Fibroblast of mammary gland (primary cell): ENCODE measurements around the gene TIAM2.
A peak's percentile ranks its signal among the peaks of the same experiment; 100 is the strongest.

Experiments
- DNase-seq: peaks from one replicate; pipeline ENCODE4 v3.0.0-alpha.2; 2010; ENCODE audit warnings: low read depth
- H3K4me3 ChIP-seq: 2 replicates; pipeline ENCODE4 v1.5.1; 2011; ENCODE audit warnings: low read depth, mild to moderate bottlenecking, low read length, moderate library complexity; ENCODE audit not compliant: control insufficient read depth
- CTCF ChIP-seq: conservative IDR thresholded peaks from 2 replicates; pipeline ENCODE4 v1.5.1; 2011; ENCODE audit warnings: low read depth, low read length, inconsistent platforms; ENCODE audit not compliant: control insufficient read depth, insufficient read depth

The TIAM2 gene

DNA sequence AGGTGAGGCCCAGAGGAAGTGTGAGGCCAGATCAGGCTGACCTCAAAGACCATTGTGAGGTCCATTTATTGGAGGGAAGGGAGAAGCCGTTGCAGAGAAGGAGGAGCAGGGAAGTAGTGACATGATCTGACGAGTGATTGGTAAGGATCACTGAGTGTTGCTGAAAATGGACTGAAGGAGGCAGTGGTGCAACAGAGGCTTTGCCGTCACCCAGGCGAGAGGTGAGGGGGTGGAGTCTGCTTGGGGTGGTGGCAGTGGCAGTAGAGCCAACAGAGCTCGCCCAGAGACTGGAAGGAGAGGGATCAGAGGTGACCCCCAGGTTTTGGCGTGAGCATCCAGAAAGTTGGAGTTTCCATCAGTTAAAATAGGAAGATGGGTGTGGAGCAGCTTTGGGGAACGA lies 200.8 kb downstream of the TIAM2 start:
- no peak for DNase-seq
- TF ChIP-seq CTCF: no peak
- H3K4me3 ChIP-seq: no peak overlapping the region

DNA sequence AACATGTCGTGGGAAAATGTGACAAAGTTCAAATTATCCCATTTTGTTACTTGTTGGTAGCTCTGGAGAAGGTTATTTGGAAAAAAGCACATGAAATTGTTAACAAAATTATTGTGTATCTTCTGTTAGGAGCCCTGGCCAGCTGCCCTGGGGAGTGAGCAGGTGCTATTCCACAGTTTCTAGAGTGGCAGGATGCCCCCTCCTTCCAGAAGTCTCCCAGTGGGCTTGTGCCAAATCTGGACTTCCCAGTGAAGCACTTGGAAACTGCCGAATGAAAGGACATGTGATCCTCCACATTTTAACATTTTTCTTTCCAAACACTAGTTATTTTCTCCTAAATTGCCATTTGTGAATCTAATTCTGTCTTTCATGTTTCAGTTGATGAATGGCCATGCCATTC lies 201.8 kb downstream of the TIAM2 start:
- no peak for DNase-seq
- TF ChIP-seq CTCF: no peak
- no peak overlapping the region for H3K4me3 ChIP-seq

DNA sequence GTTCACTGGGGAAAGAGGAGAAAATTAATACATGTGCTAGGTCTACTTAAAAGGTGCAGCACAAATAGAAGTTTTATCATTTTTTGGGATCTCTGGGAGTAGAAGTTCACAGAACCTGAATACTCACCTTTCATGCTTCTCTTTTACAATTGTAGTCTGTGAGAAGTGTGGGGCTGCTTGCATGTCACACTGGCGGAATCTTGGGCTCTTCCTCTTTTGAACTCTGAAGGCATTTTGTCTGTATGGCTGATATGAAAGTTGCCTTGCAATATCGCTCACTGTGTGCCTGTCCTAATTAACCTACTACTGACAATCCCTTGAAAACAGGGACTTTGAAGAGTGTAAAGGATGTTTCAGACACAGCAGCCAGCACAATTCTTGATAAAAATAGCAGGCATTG lies 202.8 kb downstream of the TIAM2 start:
- TF ChIP-seq CTCF: no peak
- H3K4me3 ChIP-seq: no peak overlapping the region
- no peak for DNase-seq

DNA sequence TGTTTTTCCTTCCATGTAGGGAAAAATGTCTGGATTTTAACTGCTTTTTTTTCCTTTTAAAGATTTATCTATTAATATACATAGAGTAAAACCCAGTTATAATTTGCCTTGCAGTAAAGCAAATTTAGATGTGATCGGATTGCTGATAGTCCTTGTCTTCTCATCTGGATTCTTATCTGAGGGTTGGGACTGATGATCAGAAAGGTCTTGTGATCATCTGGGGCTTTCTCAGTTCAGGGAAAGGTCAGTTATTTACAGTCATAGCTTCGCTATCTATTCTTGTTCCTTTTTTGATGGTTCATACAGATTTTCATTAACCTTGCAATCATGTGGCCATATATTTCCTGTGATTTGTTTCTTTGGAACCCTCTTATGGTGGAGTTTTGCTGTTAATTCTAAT lies 204.9 kb downstream of the TIAM2 start:
- TF ChIP-seq CTCF: no peak
- DNase-seq: no peak
- H3K4me3 ChIP-seq: no peak overlapping the region

DNA sequence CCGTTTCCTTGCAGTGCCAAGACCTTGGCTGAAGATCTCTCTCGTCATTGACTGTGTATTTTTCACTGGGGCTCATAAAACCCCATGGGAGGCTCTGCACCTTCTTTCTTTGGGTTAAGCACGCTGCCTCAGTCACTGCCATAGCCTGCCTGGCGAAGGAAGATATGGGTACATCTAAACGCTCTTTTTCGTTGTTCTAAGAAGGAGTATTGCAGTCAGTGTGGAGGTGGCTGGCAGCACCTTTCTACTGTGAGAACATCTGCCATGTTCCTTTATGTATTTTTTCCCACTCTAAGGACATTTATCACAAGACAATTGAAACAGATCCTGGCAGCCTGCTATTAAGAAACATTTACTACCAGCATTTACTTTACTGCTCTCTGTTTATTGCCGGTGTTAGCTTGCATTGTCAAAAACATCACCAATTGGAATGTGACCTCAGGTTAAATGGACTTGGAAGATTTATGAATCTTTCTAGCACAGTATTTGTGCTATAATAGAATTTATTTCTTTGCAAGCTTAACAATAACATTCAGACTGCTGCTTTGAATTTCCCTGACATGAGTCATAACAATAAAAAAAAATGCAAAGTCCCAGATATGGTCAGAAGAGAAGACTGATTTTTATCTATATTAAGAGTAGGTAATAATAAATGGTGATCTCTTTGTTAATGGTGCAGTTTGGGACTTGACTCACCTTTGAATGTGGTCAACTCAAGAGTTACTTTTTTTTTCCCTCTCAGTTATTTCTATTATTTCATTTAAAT lies 206.5 kb downstream of the TIAM2 start:
- no peak for TF ChIP-seq CTCF
- H3K4me3 ChIP-seq: no peak overlapping the region
- peak; percentile 65 for DNase-seq

GRCh38 chr6:155207223-155207622 lies 212.1 kb downstream of the TIAM2 start:
- DNase-seq: no peak
- no peak overlapping the region for H3K4me3 ChIP-seq
- TF ChIP-seq CTCF: no peak
